ENCODE measurements around the gene MDP1.

MDP1 gene

DNA sequence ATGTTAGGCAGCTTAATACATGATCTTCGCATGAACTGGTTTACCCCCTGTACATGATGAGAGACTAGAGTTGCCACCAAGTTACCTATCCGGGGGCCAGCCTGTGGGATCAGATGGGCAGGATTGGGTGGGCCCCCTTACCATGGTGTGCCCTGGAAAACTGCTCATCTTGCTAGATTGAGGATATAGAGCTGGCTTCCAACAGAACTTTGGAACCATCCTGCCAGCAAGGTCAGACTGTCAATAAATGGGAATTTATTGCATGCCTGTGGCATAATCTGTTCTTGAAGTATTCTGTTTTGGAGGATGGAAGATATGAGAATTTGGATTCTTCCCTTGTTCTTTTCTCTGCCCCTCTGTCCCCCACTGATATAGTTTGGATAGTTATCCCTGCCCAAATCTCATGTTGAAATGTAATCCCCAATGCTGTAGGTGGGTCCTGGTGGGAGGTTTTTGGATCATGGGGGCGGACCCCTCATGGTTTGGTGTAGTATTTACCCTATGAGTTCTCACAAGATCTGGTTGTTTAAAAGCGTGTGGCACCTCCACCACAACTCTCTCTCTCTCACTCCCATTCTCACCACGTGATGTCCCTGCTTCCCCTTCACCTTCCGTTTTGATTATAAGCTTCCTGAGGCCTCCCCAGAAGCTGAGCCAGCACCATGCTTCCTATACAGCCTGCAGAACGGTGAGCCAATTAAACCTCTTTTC lies 16.9 kb downstream of the MDP1 start:
- Histone ChIP-seq H3K9me3 (peaks cover 27% of the 10 kb centered on the region), H3K9ac (no peak overlapping the region), H3K4me3 (no peak overlapping the region), H3K4me2 (no peak overlapping the region), H3K27me3 (no peaks in the 10 kb centered on the region), H3K36me3 (peaks cover 57% of the 10 kb centered on the region), H3K4me1 (peaks cover 36% of the 10 kb centered on the region), H4K20me1 (no peaks in the 10 kb centered on the region), H3K27ac (no peak overlapping the region)
- TF ChIP-seq Cebpa-rat (IDR thresholded peaks at IDR 0.05) = no peak

DNA sequence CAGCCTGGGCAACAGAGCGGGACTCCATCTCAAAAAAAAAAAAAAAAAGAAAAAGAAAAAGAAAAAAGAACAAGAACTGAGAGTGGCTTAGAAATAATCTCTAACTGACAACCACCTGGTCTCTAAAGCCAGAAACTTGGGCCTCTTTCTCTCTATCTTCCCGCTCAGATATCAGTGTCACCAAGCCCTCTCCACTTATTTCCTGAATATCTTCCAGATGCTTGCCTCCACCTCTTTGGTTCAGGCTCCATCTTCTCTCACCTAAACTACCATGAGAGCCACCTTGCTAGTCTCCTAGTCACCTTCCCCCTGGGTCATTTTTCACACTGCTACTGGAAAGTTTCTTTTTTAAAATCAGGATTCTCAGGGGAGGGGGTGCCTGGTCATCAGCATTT lies 18.8 kb downstream of the MDP1 start:
- H3K4me3 ChIP-seq = peak overlapping the region; percentile 72; the same call in 1 of the 2 replicates
- H4K20me1 ChIP-seq = no peaks in the 10 kb centered on the region
- H3K9ac ChIP-seq = peak overlapping the region; percentile 98; the same call in 1 of the 2 replicates
- H3K4me1 ChIP-seq = peaks cover 54% of the 10 kb centered on the region
- peak overlapping the region; percentile 99; the same call in 1 of the 2 replicates for H3K27ac ChIP-seq
- peaks cover 10% of the 10 kb centered on the region for H3K9me3 ChIP-seq
- peak overlapping the region; percentile 84 for H3K4me2 ChIP-seq
- TF ChIP-seq Cebpa-rat (IDR thresholded peaks at IDR 0.05) = no peak
- no peaks in the 10 kb centered on the region for H3K27me3 ChIP-seq
- peaks cover 49% of the 10 kb centered on the region for H3K36me3 ChIP-seq

GRCh38 chr14:24196071-24197055 lies 19.5 kb downstream of the MDP1 start:
- peaks cover 49% of the 10 kb centered on the region for H3K36me3 ChIP-seq
- no peak for TF ChIP-seq Cebpa-rat (IDR thresholded peaks at IDR 0.05)
- peak overlapping the region; percentile 84 for H3K4me2 ChIP-seq
- peak overlapping the region; percentile 98 for H3K9ac ChIP-seq
- peaks cover 58% of the 10 kb centered on the region for H3K4me1 ChIP-seq
- H3K4me3 ChIP-seq = peak overlapping the region; percentile 72
- H3K9me3 ChIP-seq = peaks cover 3% of the 10 kb centered on the region
- H3K27me3 ChIP-seq = no peaks in the 10 kb centered on the region
- H4K20me1 ChIP-seq = no peaks in the 10 kb centered on the region
- H3K27ac ChIP-seq = peak overlapping the region; percentile 99

DNA sequence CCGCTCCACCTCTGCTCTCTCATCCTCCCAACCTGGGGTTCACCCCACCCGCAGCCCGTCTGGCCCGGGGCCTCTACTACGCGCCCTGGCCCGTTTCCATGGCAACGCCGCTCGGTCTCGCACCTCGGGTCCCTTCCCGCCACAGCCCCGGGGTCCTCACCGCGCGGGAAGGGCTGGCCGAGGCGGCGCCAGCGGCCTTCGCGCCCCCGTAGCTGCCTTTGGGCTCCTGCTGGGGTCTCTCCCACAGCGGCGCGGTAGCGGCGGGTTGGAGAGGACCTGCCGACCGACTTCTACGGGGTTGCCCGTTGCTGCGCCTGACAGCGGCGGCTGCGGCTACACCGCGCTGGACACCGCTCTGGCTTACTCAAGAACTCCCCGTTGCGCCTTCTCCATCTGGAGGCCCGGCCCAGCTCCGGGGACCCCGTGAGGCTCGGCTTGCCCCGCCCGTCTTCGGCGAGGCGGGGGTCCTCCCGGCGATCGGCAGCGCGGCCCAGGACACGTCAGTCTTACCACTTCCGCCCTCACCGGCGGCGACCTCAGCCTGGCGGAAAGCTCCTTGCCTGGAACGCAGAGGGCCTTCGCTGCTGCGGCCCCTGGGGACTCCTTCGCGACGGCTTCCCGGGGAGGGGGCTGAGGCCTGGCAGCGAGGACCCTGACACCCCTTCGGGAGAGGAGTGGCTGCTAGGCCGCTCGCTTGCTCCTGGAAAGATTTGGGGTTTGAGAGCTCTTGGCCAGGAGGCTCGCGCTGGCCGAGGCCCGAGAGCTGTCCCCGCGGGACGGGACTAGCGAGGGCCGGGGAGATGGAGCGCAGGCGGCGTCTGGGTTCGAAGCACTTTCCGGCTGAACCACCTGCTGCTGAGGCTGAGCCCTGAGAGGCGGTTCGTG lies 20.4 kb downstream of the MDP1 start, which contains the start of gene TM9SF1:
Gene TM9SF1 (minus strand): TSS at position 256 of the 885 bp plus-strand sequence. CDS start 422 bp downstream, outside the sequence.
- Histone ChIP-seq H3K4me3 (peak within 1 kb of the TSS; percentile 72), H3K4me1 (peaks cover 58% of the 10 kb centered on the region), H3K36me3 (peaks cover 46% of the 10 kb centered on the region), H3K9ac (peak within 1 kb of the TSS; percentile 98), H3K27ac (peak within 1 kb of the TSS; percentile 99), H4K20me1 (no peaks in the 10 kb centered on the region), H3K9me3 (no peaks in the 10 kb centered on the region), H3K27me3 (no peaks in the 10 kb centered on the region), H3K4me2 (peak within 1 kb of the TSS; percentile 84)
- TF ChIP-seq Cebpa-rat (IDR thresholded peaks at IDR 0.05) = no peak

DNA sequence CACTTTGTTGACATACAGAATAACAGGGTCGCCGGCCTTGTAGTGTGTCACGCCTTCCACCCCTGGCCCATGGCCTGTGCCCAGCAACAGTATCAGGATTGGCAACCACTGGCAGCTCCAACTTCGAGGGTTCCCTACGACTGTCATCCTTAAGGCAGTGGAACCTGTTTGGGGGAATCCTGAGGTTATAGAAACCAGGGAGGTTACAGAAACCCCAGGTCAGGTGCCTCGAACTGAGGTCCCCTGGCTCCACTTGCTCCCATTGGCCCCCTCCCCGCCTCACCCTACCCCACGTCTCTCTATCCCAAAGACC lies 21.0 kb downstream of the MDP1 start:
- Histone ChIP-seq H3K27ac (peak overlapping the region; percentile 99), H3K4me2 (peak overlapping the region; percentile 84), H3K36me3 (peaks cover 45% of the 10 kb centered on the region), H3K9ac (peak overlapping the region; percentile 98), H3K4me1 (peaks cover 58% of the 10 kb centered on the region), H3K4me3 (peak overlapping the region; percentile 72), H3K9me3 (no peaks in the 10 kb centered on the region), H3K27me3 (no peaks in the 10 kb centered on the region), H4K20me1 (no peaks in the 10 kb centered on the region)
- TF ChIP-seq Cebpa-rat (IDR thresholded peaks at IDR 0.05) = no peak

- Histone ChIP-seq H3K9ac (peak overlapping the region; percentile 98), H3K4me3 (peak overlapping the region; percentile 72), H3K27ac (no peak overlapping the region)
Measured at GRCh38 chr14:24194186-24194872, 21.5 kb downstream of the MDP1 start.

GRCh38 chr14:24192933-24193332 lies 22.9 kb downstream of the MDP1 start:
- Histone ChIP-seq H3K9ac (no peak overlapping the region), H3K4me2 (peak overlapping the region; percentile 43), H3K9me3 (no peaks in the 10 kb centered on the region), H3K4me3 (no peak overlapping the region), H3K27ac (no peak overlapping the region), H3K36me3 (peaks cover 29% of the 10 kb centered on the region), H3K4me1 (peaks cover 65% of the 10 kb centered on the region), H3K27me3 (no peaks in the 10 kb centered on the region), H4K20me1 (no peaks in the 10 kb centered on the region)
- TF ChIP-seq Cebpa-rat (IDR thresholded peaks at IDR 0.05) = no peak

More at GRCh38 chr14:24194186-24194872, 21.5 kb downstream of the MDP1 start:
- Histone ChIP-seq H3K4me1 (peaks cover 62% of the 10 kb centered on the region), H3K36me3 (peaks cover 40% of the 10 kb centered on the region), H3K9me3 (no peaks in the 10 kb centered on the region), H3K4me2 (peak overlapping the region; percentile 84), H3K27me3 (no peaks in the 10 kb centered on the region), H4K20me1 (no peaks in the 10 kb centered on the region)
- no peak for TF ChIP-seq Cebpa-rat (IDR thresholded peaks at IDR 0.05)

- H3K27ac ChIP-seq = no peak overlapping the region
- H3K4me1 ChIP-seq = peaks cover 60% of the 10 kb centered on the region
- no peak overlapping the region for H3K9ac ChIP-seq
Measured at GRCh38 chr14:24190416-24190815, 25.4 kb downstream of the MDP1 start.

More at GRCh38 chr14:24190416-24190815, 25.4 kb downstream of the MDP1 start:
- no peak overlapping the region for H3K4me3 ChIP-seq
- H3K27me3 ChIP-seq = no peaks in the 10 kb centered on the region
- no peak for TF ChIP-seq Cebpa-rat (IDR thresholded peaks at IDR 0.05)
- no peak overlapping the region for H3K4me2 ChIP-seq
- no peaks in the 10 kb centered on the region for H3K9me3 ChIP-seq
- no peaks in the 10 kb centered on the region for H4K20me1 ChIP-seq
- peaks cover 49% of the 10 kb centered on the region for H3K36me3 ChIP-seq
